Stimulated activated CD8-positive, alpha-beta memory T cell treated with anti-CD3 and anti-CD28 coated beads, Interleukin-2, amount 100 ng/mL, for 48 hours (primary cell): ENCODE data around the gene TBX3.
A peak's percentile ranks its signal among the peaks of the same experiment; 100 is the strongest.
"Not testable (repeated sequence)": the region's sequence is repeated elsewhere in the genome, so short reads cannot be mapped to it uniquely, and the experiment has no call there.

Experiments used
- DNase-seq, 2 donors: peaks; one replicate each; pipeline ENCODE4 v3.0.0-alpha.2; 2020; ENCODE audit warnings: low read depth in 2 of 2

The TBX3 gene

GRCh38 chr12:114684098-114684869 is at the start of gene TBX3:
Gene TBX3, minus strand, starts transcription at chr12:114684175. Its CDS starts 975 bp downstream, at chr12:114683200.
- peak; percentile 36 to 48 for DNase-seq

GRCh38 chr12:114732426-114733030 is 48.6 kb upstream of the TBX3 start:
- no peak for DNase-seq

- no peak for DNase-seq
Observed at GRCh38 chr12:114729731-114730130, 45.8 kb upstream of the TBX3 start.

GRCh38 chr12:114726092-114726710 is 42.2 kb upstream of the TBX3 start:
- DNase-seq: no peak

GRCh38 chr12:114722176-114722575 is 38.2 kb upstream of the TBX3 start:
- not testable (repeated sequence) for DNase-seq

GRCh38 chr12:114721266-114721665 is 37.3 kb upstream of the TBX3 start:
- DNase-seq: no peak

GRCh38 chr12:114713466-114714215 is 29.7 kb upstream of the TBX3 start:
- no peak for DNase-seq

- no peak for DNase-seq
Observed at GRCh38 chr12:114711689-114712152, 27.7 kb upstream of the TBX3 start.

GRCh38 chr12:114710151-114710550 is 26.2 kb upstream of the TBX3 start:
- DNase-seq: no peak

- DNase-seq: no peak
Observed at GRCh38 chr12:114709112-114709511, 25.1 kb upstream of the TBX3 start.

GRCh38 chr12:114708598-114708997 is 24.6 kb upstream of the TBX3 start:
- not testable (repeated sequence) for DNase-seq

- DNase-seq: no peak
Observed at GRCh38 chr12:114704096-114704495, 20.1 kb upstream of the TBX3 start.

GRCh38 chr12:114703060-114703493 is 19.1 kb upstream of the TBX3 start:
- DNase-seq: no peak

GRCh38 chr12:114702462-114702861 is 18.5 kb upstream of the TBX3 start:
- DNase-seq: no peak

- DNase-seq: no peak
Observed at GRCh38 chr12:114701553-114701952, 17.6 kb upstream of the TBX3 start.

GRCh38 chr12:114701104-114701414 is 17.1 kb upstream of the TBX3 start:
- DNase-seq: no peak

- DNase-seq: no peak
Observed at GRCh38 chr12:114700392-114701103, 16.6 kb upstream of the TBX3 start.

GRCh38 chr12:114698566-114699163 is 14.7 kb upstream of the TBX3 start:
- no peak for DNase-seq

- DNase-seq: no peak
Observed at GRCh38 chr12:114697741-114698565, 14.0 kb upstream of the TBX3 start.

- DNase-seq: no peak
Observed at GRCh38 chr12:114697243-114697716, 13.3 kb upstream of the TBX3 start.
